ENCODE measurements around the gene RADIL.

The RADIL gene

GRCh38 chr7:4849390-4849789 lies 34.1 kb downstream of the RADIL start:
- peak; percentile 26 for DNase-seq

- DNase-seq: no peak
Measured at GRCh38 chr7:4845740-4846142, 37.8 kb downstream of the RADIL start.

- no peak for DNase-seq
Measured at GRCh38 chr7:4842319-4843064, 41.0 kb downstream of the RADIL start.

GRCh38 chr7:4841836-4842235 lies 41.7 kb downstream of the RADIL start:
- no peak for DNase-seq

GRCh38 chr7:4841007-4841784 lies 42.3 kb downstream of the RADIL start:
- DNase-seq: no peak

DNA sequence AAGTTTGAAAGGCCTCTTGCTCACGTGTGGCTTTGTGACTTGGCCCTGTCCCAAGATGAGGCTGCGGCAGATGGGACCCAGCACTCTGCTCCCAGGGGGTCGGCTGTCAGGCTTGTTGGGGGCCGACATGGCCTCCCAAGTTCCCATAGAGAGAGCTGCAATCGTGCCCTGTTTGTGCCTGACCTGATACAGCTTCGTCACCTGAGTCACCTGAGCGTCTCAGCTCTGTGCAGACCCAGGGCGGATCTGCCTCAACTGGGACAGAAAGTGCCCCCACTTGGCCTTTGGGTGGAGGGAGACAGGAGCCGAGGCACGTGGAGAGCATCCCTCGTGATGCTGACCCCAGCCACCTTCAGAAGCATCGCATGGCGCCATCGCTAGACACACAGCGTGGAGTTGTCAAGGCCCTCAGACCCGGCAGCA lies 43.4 kb downstream of the RADIL start:
- DNase-seq: no peak

DNA sequence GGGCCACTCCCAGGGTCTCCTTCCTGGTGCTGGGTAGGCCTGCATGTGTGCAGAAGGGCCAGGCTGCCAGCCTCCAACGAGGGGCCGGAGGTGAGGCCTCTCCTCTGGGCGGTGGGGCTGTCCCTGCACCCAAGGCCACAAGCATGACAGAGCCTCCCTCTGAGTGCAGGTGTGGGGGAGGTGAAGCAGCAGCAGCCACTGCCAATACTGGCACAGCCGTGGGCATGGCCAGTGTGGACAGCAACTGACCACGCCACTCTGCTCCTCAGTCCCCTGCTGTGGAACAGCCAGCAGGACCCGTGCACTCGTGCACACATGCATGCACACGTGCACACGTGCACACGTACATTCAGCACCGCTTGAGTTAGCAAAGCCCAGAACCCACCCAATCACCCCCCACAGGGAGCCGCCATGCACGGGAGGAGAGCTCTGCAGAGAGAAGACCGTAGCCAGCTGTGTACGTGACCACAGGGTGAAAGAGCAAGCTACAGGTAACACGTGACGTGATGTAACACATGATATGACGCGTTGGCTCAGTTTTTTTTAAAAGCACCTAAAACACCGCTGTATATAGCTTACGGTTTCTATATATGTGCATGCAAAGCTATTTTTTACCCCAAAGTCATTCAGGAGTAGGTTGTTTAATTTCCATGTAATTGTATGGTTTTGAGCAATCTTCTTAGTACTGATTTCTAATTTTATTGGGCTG lies 44.7 kb downstream of the RADIL start:
- no peak for DNase-seq

- DNase-seq: no peak
Measured at GRCh38 chr7:4837803-4838625, 45.5 kb downstream of the RADIL start.

GRCh38 chr7:4837041-4837802 lies 46.3 kb downstream of the RADIL start:
- DNase-seq: no peak

- DNase-seq: no peak
Measured at GRCh38 chr7:4836206-4836661, 47.3 kb downstream of the RADIL start.

- DNase-seq: no peak
Measured at GRCh38 chr7:4835398-4836205, 47.9 kb downstream of the RADIL start.

- no peak for DNase-seq
Measured at GRCh38 chr7:4834601-4835397, 48.7 kb downstream of the RADIL start.

DNA sequence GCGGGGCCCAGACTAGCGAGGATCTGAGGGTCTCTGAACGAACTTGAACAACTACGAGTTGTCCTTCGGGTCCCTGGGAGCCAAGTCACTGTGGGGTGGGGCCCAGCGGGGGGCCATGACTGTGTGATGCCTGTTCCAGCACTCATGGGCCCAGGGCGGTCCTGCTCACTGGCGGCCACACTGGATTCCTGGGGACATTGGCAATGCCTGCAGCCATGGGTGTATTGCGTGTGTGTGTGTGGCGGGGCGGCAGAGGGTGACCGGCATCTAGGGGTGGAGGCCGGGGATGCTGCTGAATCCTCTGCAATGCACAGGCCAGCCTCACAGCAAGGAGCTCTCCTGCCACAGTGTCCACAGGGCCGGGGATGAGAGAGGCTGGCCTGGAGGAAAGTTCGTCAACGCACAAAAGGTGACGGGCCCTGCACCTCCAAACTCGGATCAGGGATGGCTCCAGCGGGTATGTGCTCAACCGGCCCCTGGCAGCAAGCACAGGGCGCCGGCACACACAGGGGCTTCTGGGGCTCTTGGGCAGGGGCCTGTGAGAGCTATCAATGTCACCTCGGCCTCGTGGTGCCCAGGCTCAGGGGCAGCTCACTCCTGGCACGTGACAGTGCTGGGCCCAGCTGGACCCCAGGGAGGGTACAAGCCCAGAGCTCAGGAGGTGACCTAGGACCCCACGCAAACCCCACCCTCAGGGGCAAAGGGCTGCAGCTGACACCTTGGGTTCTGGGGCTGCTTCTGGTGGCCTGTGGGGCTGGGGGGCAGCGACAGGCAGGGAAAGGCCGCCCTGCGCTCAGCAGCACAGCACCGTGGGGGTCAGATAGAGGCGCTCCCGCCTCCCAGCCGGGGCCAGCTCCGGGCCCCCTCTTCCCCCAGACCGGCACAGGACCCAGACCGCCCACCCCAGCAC lies 49.6 kb downstream of the RADIL start:
- DNase-seq: no peak

DNA sequence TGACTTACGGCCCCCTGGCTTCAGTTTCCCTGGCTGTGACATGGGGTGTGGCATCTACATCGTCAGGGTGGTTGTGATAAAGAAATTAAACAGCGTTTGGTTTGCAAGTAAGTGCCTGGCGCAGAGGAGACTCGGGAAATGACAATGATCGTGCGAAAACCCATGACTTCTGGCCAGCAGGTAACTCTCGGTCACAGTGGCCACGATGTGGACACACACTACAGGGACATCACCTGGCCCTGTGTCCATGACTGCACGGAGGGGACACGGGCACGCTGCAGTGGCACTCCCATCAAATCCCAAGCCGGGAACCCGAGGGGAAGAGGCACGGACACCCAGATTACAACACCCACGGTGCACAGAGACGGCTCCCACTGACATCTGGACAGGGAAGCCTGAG lies 50.3 kb downstream of the RADIL start:
- no peak for DNase-seq

DNA sequence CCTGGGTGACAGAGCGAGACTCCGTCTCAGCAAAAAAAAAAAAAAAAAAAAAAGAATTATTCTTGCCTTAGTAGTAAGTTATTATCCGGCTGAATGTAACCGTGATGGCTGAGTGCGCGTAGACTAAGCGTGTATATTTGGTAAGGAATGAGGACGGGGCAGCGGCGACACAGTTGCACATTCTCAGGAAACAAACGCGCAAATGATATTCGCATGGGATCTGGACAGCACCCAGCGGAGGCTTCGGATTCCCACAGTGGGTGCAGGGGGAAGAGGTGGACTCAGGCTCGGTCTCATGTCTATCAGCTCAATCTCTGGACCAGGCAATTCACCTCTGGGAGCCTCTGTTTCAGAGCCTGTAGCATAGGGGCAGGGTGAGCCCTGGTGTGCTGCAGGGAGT lies 50.8 kb downstream of the RADIL start:
- no peak for DNase-seq

DNA sequence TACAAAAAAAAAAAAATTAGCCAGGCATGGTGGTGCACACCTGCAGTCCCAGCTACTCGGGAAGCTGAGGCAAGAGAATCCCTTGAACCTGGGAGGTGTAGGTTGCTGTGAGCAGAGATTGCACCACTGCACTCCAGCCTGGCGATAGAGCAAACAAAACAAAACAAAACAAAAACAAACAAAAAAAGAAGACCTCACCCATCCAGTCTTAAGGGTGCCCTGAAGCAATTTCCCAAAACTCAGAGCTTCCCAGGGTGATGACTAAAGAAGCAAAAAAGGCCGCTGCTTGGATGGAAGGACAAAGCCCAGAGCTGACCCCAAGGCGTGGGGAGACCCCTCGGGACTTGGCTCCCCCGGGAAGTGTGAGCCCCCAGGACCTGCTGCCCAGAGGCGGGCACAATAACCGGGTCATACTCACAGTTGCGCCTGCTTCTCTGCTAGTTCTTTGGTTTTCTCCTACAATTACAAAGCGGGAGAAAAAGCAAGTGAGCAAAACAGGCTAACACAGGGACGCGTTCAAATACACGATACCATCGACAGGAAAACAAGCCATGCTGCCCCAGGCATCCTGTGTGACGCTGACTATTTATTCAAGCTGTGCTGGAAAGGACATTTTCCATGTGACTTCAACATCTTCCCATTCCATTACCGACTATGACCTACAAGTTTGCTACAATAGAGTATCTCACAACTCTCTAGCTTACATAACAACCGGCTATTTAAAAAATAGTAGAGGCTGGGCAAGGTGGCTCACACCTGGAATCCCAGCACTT lies 51.6 kb downstream of the RADIL start:
- DNase-seq: no peak

DNA sequence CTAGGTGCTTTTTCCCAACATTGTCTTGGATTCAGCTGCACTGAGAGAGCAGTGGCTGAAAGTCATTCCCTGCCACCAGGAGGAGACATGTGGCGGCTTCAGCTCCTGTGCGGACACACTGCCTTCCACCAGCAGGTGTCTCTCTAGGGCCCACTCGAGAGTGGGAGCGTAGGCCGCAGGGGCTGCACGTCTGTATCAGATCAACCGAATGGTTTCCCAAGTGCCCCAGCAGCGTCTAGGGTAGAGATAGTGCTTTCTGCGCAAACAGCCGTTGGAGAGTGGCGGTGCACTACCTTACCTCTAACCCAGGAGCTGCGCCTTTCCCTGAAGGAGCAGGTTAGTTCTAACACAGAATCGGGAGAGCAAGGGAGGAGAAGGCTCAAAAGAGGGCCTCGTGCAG lies 53.3 kb downstream of the RADIL start:
- DNase-seq: peak; percentile 71

GRCh38 chr7:4828720-4829383 lies 54.7 kb downstream of the RADIL start:
- no peak for DNase-seq
